ENCODE results near the gene ADM2.

The ADM2 gene

DNA sequence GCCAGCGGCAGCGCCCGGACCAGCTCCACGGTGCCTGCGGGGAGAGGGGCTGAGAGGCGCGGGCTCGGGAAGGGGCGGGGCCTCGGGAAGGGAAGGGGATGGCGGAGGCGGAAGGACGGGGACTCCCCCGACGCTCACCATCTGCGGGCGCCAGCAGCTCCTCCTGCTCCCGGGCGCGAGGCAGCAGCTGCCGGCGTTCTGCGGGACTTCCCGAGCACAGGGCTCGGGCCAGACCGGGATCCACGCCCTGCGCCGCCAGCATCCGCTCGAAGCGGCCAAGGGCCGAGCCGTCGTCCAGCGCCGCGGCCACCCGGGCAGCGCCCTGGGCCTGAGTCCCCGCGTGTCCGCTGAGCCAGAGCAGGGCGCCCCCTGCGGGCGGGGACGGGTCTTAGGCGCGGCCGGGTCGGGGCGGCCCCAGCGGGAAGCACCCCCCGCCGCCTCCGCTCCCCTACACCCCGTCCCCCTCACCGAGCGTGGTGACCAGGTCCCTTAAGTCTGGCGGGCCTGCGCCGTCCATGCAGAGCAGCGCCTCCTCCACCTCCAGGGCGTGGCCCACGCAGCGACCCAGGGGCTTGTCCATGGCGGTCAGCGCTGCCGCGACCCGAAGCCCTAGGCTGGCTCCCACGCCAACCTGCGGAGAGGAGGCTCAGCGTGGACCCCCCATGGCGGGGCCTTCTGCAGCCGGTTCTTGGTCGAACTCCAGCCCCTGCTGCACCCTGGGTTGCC, 44.9 kb downstream of the ADM2 start:
- peak; percentile 87 for DNase-seq

DNA sequence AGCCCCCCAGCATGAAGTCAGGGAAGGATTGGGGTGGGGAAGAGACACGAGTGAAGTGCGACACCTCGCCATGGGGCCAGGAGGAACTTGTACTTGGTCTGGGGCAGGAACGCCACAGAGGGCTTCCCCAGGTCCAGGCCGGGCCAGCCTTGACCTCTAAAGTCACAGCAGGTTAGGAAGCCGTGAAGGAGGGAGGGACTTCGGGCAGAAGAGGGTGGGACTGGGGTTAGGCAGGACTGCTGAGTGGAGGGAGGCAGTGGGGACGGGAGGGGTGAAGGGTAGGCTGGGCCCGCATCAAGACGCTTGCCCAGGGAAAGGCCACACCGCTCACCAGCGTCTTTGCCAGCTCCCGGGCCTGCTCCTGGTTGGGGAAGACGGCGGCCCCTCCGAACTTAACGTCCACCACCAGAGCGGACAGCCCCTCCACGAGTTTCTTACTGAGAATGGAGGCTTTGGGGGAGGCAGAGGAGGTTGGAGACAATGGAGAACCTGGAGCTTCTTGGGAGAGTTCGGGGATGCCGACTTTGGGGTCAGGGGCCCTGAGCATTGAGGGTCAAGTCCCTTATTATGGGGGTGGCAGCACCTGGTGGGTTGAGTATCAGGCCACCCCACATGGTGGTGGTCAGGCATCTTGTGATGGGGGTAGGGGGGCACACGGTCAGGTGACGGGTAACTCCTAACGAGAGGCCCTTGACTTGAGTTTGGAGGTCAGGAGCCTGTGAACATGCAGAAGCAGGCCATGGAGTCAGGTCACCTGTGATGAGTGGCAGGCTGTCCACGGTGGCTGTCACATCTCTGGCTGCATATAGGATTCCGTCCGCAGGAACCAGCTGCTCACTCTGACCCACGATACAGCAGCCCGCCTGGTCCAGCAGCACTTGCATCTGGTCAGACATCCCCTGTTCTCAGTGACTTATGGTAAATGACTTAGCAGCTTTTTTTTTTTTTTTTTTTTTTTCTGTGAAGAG, 45.8 kb downstream of the ADM2 start:
- peak; percentile 89 for DNase-seq

DNA sequence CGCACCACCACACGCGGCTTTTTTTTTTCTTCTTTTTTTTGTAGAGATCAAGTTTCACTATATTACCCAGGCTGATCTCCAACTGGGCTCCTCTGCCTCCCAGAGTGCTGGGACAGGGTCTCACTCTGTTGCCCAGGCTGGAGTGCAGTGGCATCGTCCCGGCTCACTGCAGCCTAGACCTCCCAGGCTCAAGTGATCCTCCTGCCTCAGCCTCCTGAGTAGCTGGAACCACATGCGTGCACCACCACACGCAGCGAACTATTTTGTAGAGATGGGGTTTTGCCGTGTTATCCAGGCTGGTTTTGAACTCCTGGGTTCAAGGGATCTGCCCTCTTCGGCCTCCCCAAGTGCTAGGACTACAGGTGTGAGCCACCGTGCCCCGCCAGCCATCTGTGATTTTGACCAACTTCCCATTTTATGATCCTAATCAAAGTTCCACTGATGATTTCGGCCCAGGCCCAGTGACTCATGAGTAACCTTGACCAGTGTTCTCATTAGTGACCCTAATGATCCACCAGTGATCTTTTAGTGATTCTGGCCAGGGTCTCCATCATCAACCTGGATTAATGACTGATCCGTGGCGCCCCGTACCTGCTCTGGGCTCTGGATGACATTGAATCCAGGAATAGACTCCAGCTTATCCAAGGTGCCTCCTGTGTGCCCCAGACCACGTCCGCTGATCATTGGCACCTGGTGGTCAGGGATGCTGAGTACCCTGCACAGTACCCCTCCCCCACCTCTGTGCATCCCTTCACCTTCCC, 46.8 kb downstream of the ADM2 start:
- DNase-seq = no peak

DNA sequence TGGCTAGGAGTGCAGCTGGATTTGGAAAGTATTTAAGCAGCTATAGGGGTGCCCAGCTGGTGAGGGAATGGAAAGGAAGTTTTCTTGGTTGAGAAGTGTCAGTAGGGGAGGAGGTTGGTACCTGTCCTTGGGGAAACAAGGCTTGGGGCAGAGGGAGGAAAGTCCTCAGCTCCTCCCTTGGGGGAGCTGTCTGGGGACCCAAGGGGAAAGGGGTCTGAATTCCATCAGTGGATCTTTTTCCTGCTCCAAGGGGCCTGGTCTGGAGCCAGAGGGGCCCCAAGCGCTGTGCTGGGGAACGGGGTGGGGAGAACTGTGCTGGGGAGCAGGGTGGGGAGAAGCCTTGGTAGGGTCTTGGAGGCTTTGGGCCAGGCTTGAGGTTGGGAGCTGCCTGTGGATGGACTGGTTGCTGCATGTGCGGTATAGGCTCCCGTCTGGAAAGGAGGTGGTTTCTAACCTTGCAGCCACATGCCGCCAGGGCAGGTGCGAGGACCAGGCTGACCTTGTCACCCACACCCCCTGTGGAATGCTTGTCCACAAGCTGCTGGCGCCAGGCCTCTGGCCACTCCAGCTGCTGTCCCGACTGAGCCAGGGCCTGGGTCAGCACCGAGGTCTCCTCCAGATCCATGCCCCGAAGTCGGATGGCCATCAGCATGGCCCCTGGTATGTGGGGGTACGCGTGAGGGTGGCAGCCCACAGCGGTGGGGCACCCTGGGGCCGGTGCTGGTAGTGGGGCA, 47.5 kb downstream of the ADM2 start:
- DNase-seq = peak; percentile 44

DNA sequence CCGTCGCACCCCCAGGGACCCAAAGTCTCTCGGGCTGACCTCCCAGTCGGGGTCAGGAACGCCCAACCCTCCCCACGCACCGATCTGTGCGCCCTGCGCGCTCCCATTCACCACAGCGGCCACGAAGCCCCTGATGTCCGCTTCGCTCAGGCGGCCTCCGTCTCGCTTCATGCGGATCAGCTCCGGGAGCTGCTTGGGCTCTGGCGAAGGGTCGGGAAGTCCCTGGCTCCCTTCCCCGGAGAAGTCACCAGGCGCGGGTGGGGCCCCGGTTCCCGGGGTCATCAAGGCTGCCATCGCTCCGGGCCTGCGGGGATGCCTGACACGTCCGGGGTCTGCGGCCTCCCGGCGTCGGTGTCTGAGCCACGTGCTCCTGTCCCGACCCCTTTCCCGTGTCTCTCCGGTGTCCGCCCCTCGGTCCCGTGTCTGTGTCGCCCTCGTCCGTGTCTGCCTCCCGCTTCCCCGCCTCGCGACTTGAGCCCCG, 48.1 kb downstream of the ADM2 start:
- peak; percentile 23 for DNase-seq

DNA sequence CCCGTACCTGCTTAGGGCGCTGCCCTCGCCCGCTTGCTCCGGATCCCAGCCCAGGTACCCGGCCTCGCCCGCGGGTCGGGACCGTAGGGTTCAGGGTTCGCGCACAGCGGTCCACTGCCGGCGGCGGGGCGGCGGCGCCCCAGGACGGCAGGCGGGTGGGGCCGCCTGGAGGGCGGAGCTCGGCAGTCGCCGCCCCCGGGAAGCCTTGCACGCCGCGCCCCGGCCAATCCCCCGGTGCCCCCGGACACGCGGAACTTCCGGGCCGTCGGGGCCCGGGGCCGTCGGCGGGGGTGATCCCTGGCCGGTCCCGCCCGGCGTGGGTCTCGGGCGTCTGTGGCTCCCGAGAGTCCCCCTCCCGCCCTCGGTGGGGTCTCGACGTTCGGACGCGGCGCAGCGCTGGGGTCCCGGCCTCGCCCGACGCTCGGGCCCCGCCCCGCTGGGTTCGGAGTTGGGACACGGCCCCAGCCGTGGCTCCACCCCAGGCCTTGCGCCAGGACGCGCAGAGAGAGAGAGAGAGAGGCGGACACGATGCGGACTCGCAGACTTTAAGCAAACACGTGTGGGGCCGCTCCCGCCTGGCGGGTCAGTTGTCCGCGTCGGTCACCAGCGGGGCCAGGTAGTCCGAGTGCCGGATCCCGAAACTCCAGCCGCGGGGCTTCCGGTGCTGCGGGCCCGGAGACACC, 48.7 kb downstream of the ADM2 start, which contains the start of gene TYMP:
TYMP (minus strand) TSS at position 116 of the 683 bp plus-strand sequence. CDS start 303 bp downstream, outside the sequence.
- peak; percentile 91 for DNase-seq

DNA sequence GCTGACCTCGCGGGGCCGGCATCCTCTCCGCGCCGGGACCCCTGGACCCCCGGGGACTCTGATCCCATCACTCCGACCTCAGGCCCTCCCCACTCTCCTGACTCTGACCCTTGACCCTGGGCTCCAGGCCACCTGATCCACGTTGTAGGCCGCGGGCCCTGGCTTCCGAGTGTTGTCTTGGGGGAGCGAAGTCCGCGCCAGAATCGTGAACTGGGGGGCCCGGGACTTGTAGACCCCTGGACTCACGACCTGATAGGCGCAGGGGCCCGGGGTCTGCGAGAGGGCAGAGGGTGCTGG, 49.2 kb downstream of the ADM2 start:
- no peak for DNase-seq

DNA sequence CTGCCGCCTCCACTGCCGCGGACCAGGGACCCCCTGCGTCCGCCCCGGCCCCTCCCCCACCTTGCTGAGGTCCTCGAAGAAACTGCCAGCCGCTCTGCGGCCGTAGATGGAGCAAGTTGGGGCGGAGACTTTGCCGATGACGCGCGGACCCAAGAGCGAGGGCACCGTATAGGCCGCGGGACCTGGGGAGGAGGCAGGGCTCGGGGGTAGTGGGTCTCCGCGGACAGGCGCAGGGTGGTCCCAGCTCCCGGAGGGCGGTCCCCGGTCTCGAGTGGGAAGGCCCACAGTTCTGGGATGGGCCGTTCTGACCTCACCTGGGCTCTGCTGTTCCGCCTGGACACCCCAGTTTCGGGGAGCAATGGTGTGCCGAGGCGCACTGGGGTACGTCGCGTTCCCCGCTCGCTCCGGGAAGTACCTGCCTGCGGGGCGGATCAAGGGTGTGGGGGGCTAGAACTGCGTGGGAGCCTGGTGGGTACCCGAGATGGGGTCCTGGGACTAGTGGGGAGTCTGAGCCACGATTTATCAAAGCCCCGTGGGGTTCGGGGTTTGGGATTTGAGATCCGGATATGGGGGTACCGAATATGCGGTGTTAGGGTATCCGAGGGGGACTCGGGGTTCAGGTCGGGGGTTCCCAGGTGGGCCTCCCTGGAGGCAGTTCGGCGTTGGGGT, 49.7 kb downstream of the ADM2 start:
- peak; percentile 92 for DNase-seq

DNA sequence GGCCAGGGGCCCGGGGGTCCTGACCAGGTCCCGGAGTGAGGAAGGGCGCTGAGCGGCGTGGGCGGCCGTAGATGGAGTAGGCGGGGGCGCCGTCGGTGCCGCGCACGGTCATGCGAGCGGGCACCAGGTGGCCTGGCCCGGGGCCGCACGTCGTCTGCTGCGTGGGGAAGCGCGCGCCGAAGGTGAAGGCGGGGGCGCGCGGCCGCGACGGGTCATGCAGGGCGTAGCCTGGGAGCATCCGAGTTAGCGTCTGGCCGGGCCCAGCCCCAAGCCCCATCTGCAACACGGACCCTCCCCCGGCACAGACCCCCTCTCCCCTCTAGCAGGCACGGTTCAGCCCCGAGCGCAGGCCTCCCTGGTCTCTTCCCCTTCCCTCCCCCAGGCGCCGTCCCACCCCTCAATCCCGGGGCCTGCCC, 50.2 kb downstream of the ADM2 start:
- DNase-seq = peak; percentile 88

DNA sequence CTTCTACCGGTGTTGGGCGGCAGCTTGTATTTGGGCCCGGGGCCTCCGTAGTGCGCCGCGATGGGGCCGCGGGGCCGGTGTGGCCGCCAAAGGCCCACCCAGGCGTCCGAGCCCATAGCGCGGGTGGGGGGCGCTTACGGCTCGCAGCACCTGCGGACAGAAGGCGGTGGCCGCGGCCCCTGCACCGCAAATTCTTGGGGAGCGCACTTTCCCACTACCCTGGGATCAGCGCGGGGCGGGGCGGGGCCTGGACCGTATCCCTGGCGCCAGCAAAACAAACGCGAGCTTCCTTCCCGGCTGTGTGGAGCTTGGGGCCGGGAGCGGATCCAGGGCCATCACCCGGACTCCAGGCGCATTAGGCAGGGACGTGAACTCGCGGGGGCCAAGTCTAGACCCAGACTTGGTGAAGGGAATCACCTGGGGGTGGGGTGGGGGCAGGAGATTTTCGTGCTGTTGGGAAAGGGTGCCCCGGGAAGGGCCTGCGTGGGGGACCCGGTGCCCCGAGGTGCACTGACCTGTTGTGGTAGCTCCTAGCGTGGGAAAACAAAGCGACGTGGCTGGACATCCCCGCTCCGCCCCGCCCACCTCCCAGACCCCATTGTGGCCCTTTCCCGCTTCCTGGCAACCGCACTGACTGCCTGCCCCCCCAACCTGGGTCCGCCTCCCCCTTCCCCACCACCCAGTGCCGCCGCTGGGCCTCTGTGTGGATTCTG, 50.8 kb downstream of the ADM2 start:
- DNase-seq = no peak

DNA sequence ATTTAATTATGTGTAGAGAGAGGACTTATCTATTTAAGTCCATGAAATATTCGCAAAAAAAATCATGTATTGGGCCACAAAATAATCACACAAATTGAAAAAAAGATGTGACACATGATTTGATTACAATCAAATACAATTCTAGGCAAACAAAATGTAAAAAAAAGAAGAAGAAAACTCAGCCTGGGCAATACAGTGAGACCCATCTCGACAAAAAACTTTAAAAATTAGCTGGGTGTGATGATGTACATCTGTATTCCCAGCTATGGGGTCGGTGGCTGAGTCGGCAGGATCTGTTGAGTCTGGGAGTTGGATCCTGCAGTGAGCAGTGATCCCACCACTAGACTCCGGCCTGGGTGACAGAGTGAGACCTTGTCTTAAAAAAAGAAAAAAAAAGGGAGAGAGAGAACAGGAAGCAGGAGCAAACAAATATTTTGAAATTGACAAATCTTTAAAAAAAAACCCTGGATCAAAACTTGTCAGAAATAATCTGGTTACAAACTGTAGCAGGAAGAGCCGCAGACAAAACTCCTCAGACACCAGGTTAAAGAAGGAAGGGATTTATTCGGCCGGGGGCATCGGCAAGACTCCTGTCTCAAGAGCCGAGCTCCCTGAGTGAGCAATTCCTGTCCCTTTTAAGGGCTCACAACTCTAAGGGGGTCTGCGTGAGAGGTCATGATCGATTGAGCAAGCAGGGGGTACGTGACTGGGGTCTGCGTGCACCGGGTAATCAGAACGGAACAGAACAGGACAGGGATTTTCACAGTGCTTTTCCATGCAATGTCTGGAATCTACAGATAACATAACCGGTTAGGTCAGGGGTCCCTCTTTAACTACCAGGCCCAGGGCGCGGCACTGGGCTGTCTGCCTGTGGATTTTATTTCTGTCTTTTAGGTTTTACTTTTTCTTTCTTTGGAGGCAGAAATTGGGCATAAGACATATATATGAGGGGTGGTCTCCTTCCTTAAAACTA, 51.8 kb downstream of the ADM2 start:
- no peak for DNase-seq

DNA sequence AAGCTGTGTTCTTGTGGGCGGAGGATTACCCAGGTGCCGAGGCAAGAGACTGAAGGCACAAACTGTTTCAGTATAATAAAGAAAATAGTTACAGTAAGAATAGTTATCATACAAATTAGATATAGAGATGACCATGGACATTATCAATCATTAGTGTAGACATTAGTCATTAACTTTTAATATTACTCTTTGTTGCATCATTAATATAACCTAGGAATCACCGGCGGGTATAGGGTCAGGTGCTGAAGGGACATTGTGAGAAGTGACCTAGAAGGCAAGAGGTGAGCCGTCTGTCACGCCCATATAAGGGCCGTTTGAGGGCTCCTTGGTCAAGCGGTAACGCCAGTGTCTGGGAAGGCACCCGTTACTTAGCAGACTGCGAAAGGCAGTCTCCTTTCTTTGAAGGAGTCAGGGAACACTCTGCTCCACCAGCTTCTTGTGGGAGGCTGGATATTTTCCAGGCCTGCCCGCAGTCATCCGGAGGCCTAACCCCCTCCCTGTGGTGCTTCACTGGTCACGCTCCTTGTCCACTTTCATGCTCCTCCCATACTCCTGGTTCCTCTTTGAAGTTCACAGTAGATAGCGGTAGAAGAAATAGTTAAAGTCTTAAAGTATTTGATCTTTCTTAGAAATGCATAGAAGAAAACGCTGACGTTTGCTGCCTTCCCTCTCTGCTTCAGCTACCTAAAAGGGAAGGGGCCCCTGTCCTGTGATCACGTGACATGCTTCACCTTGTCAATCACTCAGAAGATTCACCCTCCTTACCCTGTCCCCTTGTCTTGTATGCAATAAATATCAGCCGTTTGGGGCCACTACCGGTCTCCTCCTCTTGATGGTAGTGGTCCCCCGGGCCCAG, 52.7 kb downstream of the ADM2 start:
- peak; percentile 87 for DNase-seq

DNA sequence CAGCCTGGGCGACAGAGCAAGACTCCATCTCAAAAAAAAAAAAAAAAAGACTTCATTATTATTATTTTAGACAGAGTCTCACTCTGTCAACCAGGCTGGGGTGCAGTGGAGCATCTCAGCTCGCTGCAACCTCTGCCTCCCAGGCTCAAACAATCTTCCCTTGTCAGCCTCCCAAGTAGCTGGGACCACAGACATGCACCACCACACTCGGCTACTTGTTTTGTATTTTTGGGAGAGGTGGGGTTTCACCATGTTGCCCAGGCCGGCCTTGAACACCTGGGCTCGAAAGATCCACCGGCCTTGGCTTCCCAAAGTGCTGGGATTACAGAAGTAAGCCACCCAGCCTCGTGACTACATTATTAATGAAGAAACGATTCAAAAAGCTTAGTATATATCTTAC, 53.8 kb downstream of the ADM2 start:
- DNase-seq = no peak

Measured in RPMI8226 (cell line).